ENCODE measurements around the gene HSF2.

The HSF2 gene

GRCh38 chr6:122407712-122408111 lies 8.3 kb downstream of the HSF2 start:
- no peak for TF ChIP-seq CTCF (IDR thresholded peaks at IDR 0.05; ENCODE audit: insufficient read depth, low read depth, low read length, missing control alignments)
- no peak for DNase-seq (ENCODE audit: low read depth)
- no peak overlapping the region for H3K4me3 ChIP-seq (ENCODE audit: low read length)

- no peak overlapping the region for H3K4me3 ChIP-seq (ENCODE audit: low read length)
- TF ChIP-seq CTCF (IDR thresholded peaks at IDR 0.05; ENCODE audit: insufficient read depth, low read depth, low read length, missing control alignments), result no peak
These were observed 8.8 kb downstream of the HSF2 start for GRCh38 chr6:122408240-122408639.

GRCh38 chr6:122408702-122409458 lies 9.4 kb downstream of the HSF2 start:
- no peak overlapping the region for H3K4me3 ChIP-seq (ENCODE audit: low read length)
- no peak for TF ChIP-seq CTCF (IDR thresholded peaks at IDR 0.05; ENCODE audit: insufficient read depth, low read depth, low read length, missing control alignments)
- DNase-seq (ENCODE audit: low read depth), result no peak

More at GRCh38 chr6:122408240-122408639, 8.8 kb downstream of the HSF2 start:
- no peak for DNase-seq (ENCODE audit: low read depth)

- no peak overlapping the region for H3K4me3 ChIP-seq (ENCODE audit: low read length)
- no peak for DNase-seq (ENCODE audit: low read depth)
- no peak for TF ChIP-seq CTCF (IDR thresholded peaks at IDR 0.05; ENCODE audit: insufficient read depth, low read depth, low read length, missing control alignments)
These were observed 12.5 kb downstream of the HSF2 start for GRCh38 chr6:122412001-122412400.

- no peak for DNase-seq (ENCODE audit: low read depth)
- H3K4me3 ChIP-seq (ENCODE audit: low read length), result no peak overlapping the region
- TF ChIP-seq CTCF (IDR thresholded peaks at IDR 0.05; ENCODE audit: insufficient read depth, low read depth, low read length, missing control alignments), result no peak
These were observed 17.4 kb downstream of the HSF2 start for GRCh38 chr6:122416825-122417224.

- no peak for DNase-seq (ENCODE audit: low read depth)
- no peak for TF ChIP-seq CTCF (IDR thresholded peaks at IDR 0.05; ENCODE audit: insufficient read depth, low read depth, low read length, missing control alignments)
- H3K4me3 ChIP-seq (ENCODE audit: low read length), result no peak overlapping the region
These were observed 22.6 kb downstream of the HSF2 start for GRCh38 chr6:122422003-122422402.
